SK-N-SH treated with all-trans-retinoic acid at 6 μM for 48 hours (cell line): ENCODE measurements around the gene ARL2.

Experiments
- CREB5 ChIP-seq: fragments of 250-450 bp; sonication (Bioruptor Pico); IDR thresholded peaks from 2 replicates; pipeline ENCODE4 v1.5.1; 2020; ENCODE audit warnings: low read depth, mild to moderate bottlenecking, moderate library complexity
- CSDC2 ChIP-seq: fragments of 250-450 bp; sonication (Bioruptor Pico); IDR thresholded peaks from 2 replicates; pipeline ENCODE4 v1.5.0; 2020; ENCODE audit warnings: mild to moderate bottlenecking, moderate library complexity
- OSR1 ChIP-seq: fragments of 250-450 bp; sonication (Bioruptor Pico); IDR thresholded peaks from 2 replicates; pipeline ENCODE4 v1.8.0; 2022; ENCODE audit warnings: moderate library complexity, mild to moderate bottlenecking, inconsistent platforms
- PATZ1 ChIP-seq: fragments of 250-450 bp; sonication (Bioruptor Pico); IDR thresholded peaks from 2 replicates; pipeline ENCODE4 v1.8.0; 2020; ENCODE audit warnings: mild to moderate bottlenecking, moderate library complexity, borderline replicate concordance
- TOX ChIP-seq: fragments of 250-450 bp; sonication (Bioruptor Pico); IDR thresholded peaks from 2 replicates; pipeline ENCODE4 v1.8.0; 2021; ENCODE audit warnings: mild to moderate bottlenecking, moderate library complexity, borderline replicate concordance
- ZFP3 ChIP-seq: fragments of 250-450 bp; sonication (Bioruptor Pico); IDR thresholded peaks from 2 replicates; pipeline ENCODE4 v1.5.0; 2020; ENCODE audit warnings: mild to moderate bottlenecking, moderate library complexity
- ZFP30 ChIP-seq: fragments of 450-650 bp; formaldehyde crosslinking; IDR thresholded peaks from 2 replicates; pipeline ENCODE4 v1.5.0; 2022; ENCODE audit warnings: mild to moderate bottlenecking, moderate library complexity
- ZNF565 ChIP-seq: fragments of 450-650 bp; formaldehyde crosslinking; conservative IDR thresholded peaks from 2 replicates; pipeline ENCODE4 v1.5.0; 2020; ENCODE audit warnings: low read depth, mild to moderate bottlenecking, moderate library complexity
- ZNF8 ChIP-seq: fragments of 450-650 bp; formaldehyde crosslinking; IDR thresholded peaks from 2 replicates; pipeline ENCODE4 v1.5.0; 2020; ENCODE audit warnings: mild to moderate bottlenecking, moderate library complexity
- TF ChIP-seq, protein P1 (sequence below): fragments of 250-450 bp; sonication (Bioruptor Pico); IDR thresholded peaks from 2 replicates; pipeline ENCODE4 v1.8.0; 2021; ENCODE audit warnings: low read depth, mild to moderate bottlenecking, moderate library complexity, borderline replicate concordance

GRCh38 chr11:64998141-64998540 lies 15.8 kb upstream of the ARL2 start:
- TF ChIP-seq CREB5 (CRISPR knock-in tag) = no peak
- no peak for TF ChIP-seq CSDC2 (CRISPR knock-in tag)
- TF ChIP-seq ZNF565 (CRISPR knock-in tag) = no peak
- no peak for TF ChIP-seq PATZ1 (CRISPR knock-in tag)
- no peak for TF ChIP-seq TOX (CRISPR knock-in tag)
- no peak for TF ChIP-seq ZFP3 (CRISPR knock-in tag)
- TF ChIP-seq, protein P1, sequence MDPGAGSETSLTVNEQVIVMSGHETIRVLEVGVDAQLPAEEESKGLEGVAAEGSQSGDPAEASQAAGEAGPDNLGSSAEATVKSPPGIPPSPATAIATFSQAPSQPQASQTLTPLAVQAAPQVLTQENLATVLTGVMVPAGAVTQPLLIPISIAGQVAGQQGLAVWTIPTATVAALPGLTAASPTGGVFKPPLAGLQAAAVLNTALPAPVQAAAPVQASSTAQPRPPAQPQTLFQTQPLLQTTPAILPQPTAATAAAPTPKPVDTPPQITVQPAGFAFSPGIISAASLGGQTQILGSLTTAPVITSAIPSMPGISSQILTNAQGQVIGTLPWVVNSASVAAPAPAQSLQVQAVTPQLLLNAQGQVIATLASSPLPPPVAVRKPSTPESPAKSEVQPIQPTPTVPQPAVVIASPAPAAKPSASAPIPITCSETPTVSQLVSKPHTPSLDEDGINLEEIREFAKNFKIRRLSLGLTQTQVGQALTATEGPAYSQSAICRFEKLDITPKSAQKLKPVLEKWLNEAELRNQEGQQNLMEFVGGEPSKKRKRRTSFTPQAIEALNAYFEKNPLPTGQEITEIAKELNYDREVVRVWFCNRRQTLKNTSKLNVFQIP (CRISPR knock-in tag) = no peak
- TF ChIP-seq ZNF8 = no peak
- TF ChIP-seq ZFP30 (CRISPR knock-in tag) = no peak
- TF ChIP-seq OSR1 (CRISPR knock-in tag) = no peak
